Fibroblast of upper back skin (primary cell): Measurements from ENCODE around the gene CCDC59.

Experiments
- DNase-seq: peaks from one replicate; pipeline ENCODE4 v3.0.0-alpha.2; 2013

Gene CCDC59

GRCh38 chr12:82314406-82314892 is 43.7 kb downstream of the CCDC59 start:
- no peak for DNase-seq
